Activated CD4-positive, alpha-beta memory T cell treated with anti-CD3 and anti-CD28 coated beads for 36 hours (primary cell): ENCODE results near the gene CEP41. TPM values are rescaled to one million over a fixed set of nuclear protein-coding genes. Genes with fewer than 3 reads are reported as not detected.

ENCODE experiments used
- CTCF ChIA-PET: fragments of 350-600 bp; sonication (Branson Sonifier 250); formaldehyde crosslinking; loops from one replicate; lab custom pipeline; 2021; ENCODE audit warnings: antibody characterized with exemption, inconsistent platforms; lab: Charles Lee
- POLR2A ChIA-PET: fragments of 350-600 bp; sonication (Branson Sonifier 250); formaldehyde crosslinking; loops from one replicate; lab custom pipeline; 2021; ENCODE audit warnings: antibody characterized with exemption; lab: Charles Lee
- DNase-seq: peaks from one replicate; pipeline ENCODE4 v3.0.0-alpha.2; 2020
- H3K27ac Mint-ChIP-seq: one replicate; pipeline ENCODE4 v1.8.0; 2021; ENCODE audit warnings: mixed read lengths
- H3K27me3 Mint-ChIP-seq: one replicate; pipeline ENCODE4 v1.8.0; 2021; ENCODE audit warnings: mixed read lengths
- H3K36me3 Mint-ChIP-seq: one replicate; pipeline ENCODE4 v1.8.0; 2021; ENCODE audit warnings: mixed read lengths
- H3K4me1 Mint-ChIP-seq: one replicate; pipeline ENCODE4 v1.8.0; 2021; ENCODE audit warnings: low read depth, mixed read lengths
- H3K4me3 Mint-ChIP-seq: one replicate; pipeline ENCODE4 v1.8.0; 2021; ENCODE audit warnings: mild to moderate bottlenecking, mixed read lengths
- H3K9me3 Mint-ChIP-seq: one replicate; pipeline ENCODE4 v1.8.0; 2021; ENCODE audit warnings: mixed read lengths
- intact Hi-C: fragments of 100-400 bp; cut with micrococcal nuclease; formaldehyde crosslinking; loops from one replicate; pipeline ENCODE4 v1.15.1; 2023
- total RNA-seq, 2 experiments: library from RNA; stranded (reverse); gene quantifications; one replicate each; pipeline ENCODE4 v1.2.3, GENCODE V29; 2021

CEP41 gene
- total RNA-seq, 2 experiments from 2014 or later: 14.0 to 16.4 TPM

DNA sequence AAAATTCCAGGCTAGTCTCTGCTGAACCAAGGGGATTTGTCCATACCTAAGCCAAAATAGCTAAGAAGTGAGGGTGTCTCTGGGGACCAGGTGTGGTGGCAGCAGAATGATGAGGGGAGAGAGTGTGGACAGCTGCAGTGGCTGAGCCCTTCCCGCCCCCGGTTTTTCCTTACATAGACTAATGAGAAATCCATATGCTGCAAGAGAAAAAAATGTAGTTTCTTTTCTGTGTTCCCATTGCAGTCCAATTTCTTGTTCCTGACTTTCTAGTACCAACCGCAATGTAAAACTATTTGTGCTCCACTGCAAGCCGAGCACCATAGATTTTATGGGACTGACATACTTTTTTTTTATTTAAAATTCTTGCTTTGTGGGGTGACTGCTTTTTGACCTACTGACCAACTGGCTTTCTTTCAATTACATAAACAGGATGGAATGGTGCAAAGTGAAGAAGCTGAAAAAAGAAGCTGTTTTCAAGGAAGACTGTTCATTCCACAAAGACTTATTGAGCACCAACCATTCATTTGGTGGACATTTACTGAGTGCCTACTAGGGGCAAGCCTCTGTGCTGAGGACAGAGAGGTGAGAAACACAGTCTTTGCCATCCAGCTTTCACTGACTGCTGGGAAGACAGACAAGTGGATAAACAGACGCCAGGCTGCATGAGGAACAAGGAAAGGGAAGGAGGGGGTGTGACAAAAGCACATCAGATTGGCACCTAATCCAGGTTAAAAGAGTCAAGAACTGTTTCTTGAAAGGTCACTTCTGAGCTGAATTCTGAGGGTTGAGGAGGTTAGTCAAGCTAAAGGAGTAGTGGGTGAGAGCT is 9.8 kb downstream of the CEP41 start:
- intact Hi-C loops: no loop called here
- POLR2A ChIA-PET: interaction anchor here (1.0 kb wide), 1 partner anchor 10 kb away, joined by 3 read pairs; the partner anchor contains the start of gene CEP41
- CTCF ChIA-PET: no interaction called here
- H3K27ac Mint-ChIP-seq: no peak overlapping the region
- H3K9me3 Mint-ChIP-seq: no peaks in the 10 kb centered on the region
- H3K36me3 Mint-ChIP-seq: peaks cover 1% of the 10 kb centered on the region
- no peak overlapping the region for H3K4me3 Mint-ChIP-seq
- no peak for DNase-seq
- H3K4me1 Mint-ChIP-seq: peaks cover 10% of the 10 kb centered on the region
- H3K27me3 Mint-ChIP-seq: no peaks in the 10 kb centered on the region

DNA sequence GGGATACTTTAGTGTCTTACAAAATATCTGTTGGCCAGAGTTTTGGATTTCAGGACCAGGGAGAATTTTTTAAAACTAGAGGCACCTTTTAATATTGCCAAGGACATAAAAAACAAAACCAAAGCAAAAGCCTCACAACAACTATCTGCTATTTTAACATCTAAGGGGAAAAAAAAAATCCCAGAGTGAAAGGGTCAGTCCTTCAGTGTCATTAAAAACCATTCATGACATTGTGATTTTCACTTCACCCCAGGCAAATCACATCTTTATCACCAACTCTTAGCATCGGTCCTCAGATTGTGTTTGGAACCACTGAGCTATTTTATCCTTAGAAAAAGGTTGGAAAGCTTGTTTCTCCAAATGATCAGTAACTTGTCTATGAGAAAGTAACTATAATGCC is 10.7 kb downstream of the CEP41 start:
- intact Hi-C loops: no loop called here
- ChIA-PET POLR2A (interaction anchor here (1.0 kb wide), 1 partner anchor 11 kb away, joined by 3 read pairs; the partner anchor contains the start of gene CEP41), CTCF (no interaction called here)
- Mint-ChIP-seq H3K4me3 (no peak overlapping the region), H3K4me1 (peaks cover 8% of the 10 kb centered on the region), H3K27me3 (no peaks in the 10 kb centered on the region), H3K27ac (no peak overlapping the region), H3K9me3 (no peaks in the 10 kb centered on the region), H3K36me3 (peaks cover 3% of the 10 kb centered on the region)
- DNase-seq: no peak

DNA sequence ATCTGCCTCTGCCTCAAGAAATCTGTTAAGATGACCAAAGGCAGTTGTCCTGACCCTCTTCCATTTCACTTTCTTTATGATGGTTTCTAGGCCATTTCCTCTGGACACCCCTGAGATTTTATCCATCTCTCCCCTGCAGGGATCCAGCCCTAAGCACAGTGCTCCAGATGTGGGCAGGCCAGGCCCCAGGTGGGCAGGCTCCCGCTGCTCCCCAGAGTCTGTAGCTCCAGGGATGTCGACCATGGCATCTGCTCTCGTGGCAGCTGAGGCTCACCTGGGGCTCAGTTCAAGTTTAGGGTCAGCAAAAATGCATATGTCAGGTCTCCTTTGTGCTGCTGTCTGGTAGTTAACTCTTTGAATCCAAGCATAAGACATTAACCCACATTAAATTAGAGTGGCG is 11.8 kb downstream of the CEP41 start:
- ChIA-PET POLR2A (no interaction called here), CTCF (interaction anchor here (0.6 kb wide), 1 partner anchor 478 kb away, joined by 4 read pairs; no protein-coding TSS in a partner anchor)
- Mint-ChIP-seq H3K4me3 (no peak overlapping the region), H3K9me3 (no peaks in the 10 kb centered on the region), H3K4me1 (peaks cover 5% of the 10 kb centered on the region), H3K27ac (no peak overlapping the region), H3K36me3 (peaks cover 3% of the 10 kb centered on the region), H3K27me3 (no peaks in the 10 kb centered on the region)
- intact Hi-C loops: no loop called here
- no peak for DNase-seq

DNA sequence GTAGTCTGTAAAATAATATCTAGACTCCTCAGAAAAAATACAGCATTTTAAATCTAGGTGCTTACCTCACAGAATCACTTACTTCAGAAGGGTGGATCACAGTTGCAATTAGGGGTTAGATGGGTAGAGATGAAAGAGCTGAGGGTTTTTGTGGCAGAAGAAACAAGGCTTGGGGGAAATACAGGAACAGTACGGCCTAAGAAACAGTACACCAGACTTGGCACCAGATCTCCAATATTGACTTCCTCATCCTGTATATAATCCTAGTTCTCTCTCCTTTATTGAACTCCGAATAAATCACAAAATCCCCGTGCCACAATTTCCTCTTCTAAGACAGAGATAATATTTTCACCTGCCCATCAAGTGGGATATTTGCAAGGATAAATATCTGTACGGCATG is 14.3 kb downstream of the CEP41 start:
- no peak overlapping the region for H3K4me3 Mint-ChIP-seq
- H3K27ac Mint-ChIP-seq: no peak overlapping the region
- DNase-seq: no peak
- H3K9me3 Mint-ChIP-seq: no peaks in the 10 kb centered on the region
- CTCF ChIA-PET: no interaction called here
- peaks cover 3% of the 10 kb centered on the region for H3K36me3 Mint-ChIP-seq
- peaks cover 12% of the 10 kb centered on the region for H3K4me1 Mint-ChIP-seq
- intact Hi-C loops: no loop called here
- H3K27me3 Mint-ChIP-seq: no peaks in the 10 kb centered on the region
- POLR2A ChIA-PET: no interaction called here

DNA sequence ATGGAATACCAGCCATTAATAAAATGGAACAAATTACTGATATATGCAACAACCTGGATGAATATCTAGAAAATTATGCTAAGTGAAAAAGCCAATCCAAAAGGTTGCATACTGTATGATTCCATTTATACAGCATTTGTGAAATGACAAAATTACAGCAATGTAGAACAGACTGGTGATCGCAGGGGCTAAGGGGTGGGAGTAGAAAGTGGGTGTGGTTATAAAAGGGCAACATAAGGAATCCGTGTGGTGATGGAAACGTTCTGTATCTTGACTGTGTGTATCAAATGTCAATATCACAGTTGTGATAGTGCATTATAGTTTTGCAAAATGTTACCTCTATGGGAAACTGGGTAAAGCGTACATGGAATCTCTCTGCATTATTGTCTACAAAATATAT is 15.0 kb downstream of the CEP41 start:
- no peak for DNase-seq
- no peaks in the 10 kb centered on the region for H3K27me3 Mint-ChIP-seq
- intact Hi-C loops: no loop called here
- ChIA-PET CTCF (no interaction called here), POLR2A (no interaction called here)
- no peak overlapping the region for H3K4me3 Mint-ChIP-seq
- peaks cover 3% of the 10 kb centered on the region for H3K36me3 Mint-ChIP-seq
- H3K4me1 Mint-ChIP-seq: peaks cover 15% of the 10 kb centered on the region
- no peak overlapping the region for H3K27ac Mint-ChIP-seq
- no peaks in the 10 kb centered on the region for H3K9me3 Mint-ChIP-seq

DNA sequence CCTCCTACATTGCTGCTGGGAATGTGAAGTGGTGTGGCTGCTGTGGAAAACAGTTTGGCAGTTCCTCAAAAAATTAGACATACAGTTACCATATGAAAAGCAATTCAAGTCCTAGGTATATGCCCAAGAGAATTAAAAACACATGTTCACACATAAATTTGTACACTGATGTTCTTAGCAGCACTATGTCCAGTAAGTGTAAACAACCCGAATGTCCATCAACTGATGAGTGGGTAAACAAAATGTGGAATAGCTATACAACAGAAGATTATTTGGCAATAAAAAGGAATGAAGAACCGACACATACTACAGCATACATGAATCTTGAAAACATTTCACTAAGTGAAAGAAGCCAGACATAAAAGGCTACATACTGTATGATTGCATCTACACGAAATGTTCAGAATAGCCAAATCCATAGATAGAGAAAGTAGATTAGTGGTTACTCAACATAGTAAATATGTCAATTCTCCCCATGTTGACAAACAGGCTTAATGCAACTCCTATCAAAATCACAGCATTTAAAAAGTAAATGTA is 17.2 kb downstream of the CEP41 start:
- H3K9me3 Mint-ChIP-seq: no peaks in the 10 kb centered on the region
- ChIA-PET POLR2A (no interaction called here), CTCF (interaction anchor here (0.8 kb wide), 1 partner anchor 335 kb away, joined by 3 read pairs; no protein-coding TSS in a partner anchor)
- no peak overlapping the region for H3K27ac Mint-ChIP-seq
- intact Hi-C loops: no loop called here
- no peak overlapping the region for H3K4me3 Mint-ChIP-seq
- peaks cover 20% of the 10 kb centered on the region for H3K4me1 Mint-ChIP-seq
- no peaks in the 10 kb centered on the region for H3K27me3 Mint-ChIP-seq
- peaks cover 2% of the 10 kb centered on the region for H3K36me3 Mint-ChIP-seq
- DNase-seq: no peak

DNA sequence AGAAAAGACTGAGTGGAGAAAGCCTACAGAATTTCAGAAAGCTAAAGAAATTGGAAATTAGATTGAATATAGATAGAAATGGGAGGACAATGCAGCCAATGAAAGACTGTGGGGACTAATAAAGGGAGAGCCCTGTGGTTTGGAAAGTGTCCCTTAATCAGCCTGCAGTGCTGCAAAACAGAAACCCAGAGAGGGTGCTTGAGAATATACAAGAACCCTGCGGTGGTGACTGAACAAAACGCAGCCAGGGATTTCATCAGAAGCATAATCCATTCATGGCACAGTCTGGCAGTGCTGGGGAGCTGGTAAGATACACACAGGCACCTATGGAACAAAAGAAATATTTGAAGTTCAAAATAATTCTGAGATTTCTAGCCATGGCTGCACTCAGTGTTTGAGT is 19.1 kb downstream of the CEP41 start:
- no peaks in the 10 kb centered on the region for H3K27me3 Mint-ChIP-seq
- H3K4me3 Mint-ChIP-seq: no peak overlapping the region
- peaks cover 2% of the 10 kb centered on the region for H3K36me3 Mint-ChIP-seq
- no peak overlapping the region for H3K27ac Mint-ChIP-seq
- peak; percentile 28 for DNase-seq
- peaks cover 34% of the 10 kb centered on the region for H3K4me1 Mint-ChIP-seq
- CTCF ChIA-PET: no interaction called here
- H3K9me3 Mint-ChIP-seq: no peaks in the 10 kb centered on the region
- intact Hi-C loops: no loop called here
- POLR2A ChIA-PET: no interaction called here

DNA sequence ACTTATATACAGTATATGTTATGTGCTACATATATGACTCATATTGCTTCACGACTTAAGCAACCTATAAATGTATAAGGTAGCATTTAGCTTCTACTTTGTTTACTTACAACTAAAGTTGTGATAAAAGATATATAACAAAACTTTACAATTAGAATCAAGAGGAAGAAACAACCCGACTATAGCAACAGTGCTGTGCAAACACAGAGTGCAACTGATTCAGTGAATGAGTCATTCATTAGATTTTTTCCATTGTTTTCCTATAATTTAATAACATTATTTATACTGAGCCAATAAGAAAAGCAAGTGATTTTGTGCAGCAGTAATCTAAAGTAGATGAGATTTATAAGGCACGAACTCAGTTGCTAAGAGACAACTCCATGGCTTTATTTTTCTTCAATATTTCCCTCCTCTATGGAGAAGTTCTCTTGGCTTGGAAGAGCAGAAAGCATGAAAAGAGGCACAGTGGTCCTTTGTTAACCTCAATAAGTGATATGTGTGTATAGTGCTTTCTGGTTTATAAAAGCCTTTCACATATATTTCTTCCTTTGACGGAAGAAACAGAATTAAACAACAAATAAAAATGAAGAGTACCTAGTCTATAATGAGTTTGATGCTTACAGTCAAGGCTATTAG is 19.8 kb downstream of the CEP41 start:
- intact Hi-C loops: no loop called here
- no peaks in the 10 kb centered on the region for H3K27me3 Mint-ChIP-seq
- H3K9me3 Mint-ChIP-seq: no peaks in the 10 kb centered on the region
- peaks cover 2% of the 10 kb centered on the region for H3K36me3 Mint-ChIP-seq
- ChIA-PET CTCF (no interaction called here), POLR2A (no interaction called here)
- no peak overlapping the region for H3K4me3 Mint-ChIP-seq
- peaks cover 37% of the 10 kb centered on the region for H3K4me1 Mint-ChIP-seq
- no peak for DNase-seq
- no peak overlapping the region for H3K27ac Mint-ChIP-seq

DNA sequence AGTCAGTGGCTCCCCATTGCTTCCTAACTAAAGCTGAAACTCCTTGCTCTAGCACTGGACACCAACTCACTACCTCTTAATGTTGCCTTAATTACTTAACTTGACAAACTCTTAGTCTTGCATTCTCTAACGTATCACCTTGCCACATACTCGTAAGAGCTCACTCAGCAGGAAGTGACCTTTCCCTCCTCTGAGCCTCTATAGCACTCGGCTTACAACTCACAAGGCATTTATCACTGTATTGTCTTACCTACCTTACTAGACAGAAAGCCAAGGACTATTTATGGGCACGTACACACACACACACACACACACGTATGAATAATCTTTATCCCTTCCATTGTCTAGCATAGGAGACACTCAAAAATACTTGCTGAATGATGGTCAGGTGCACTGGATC is 21.2 kb downstream of the CEP41 start:
- Mint-ChIP-seq H3K9me3 (no peaks in the 10 kb centered on the region), H3K27ac (no peak overlapping the region), H3K4me3 (no peak overlapping the region), H3K4me1 (peaks cover 46% of the 10 kb centered on the region), H3K27me3 (no peaks in the 10 kb centered on the region), H3K36me3 (no peaks in the 10 kb centered on the region)
- DNase-seq: no peak
- ChIA-PET POLR2A (no interaction called here), CTCF (no interaction called here)
- intact Hi-C loops: loop anchor here (10.0 kb wide), 1 partner anchor 175 kb away; no protein-coding TSS in a partner anchor

DNA sequence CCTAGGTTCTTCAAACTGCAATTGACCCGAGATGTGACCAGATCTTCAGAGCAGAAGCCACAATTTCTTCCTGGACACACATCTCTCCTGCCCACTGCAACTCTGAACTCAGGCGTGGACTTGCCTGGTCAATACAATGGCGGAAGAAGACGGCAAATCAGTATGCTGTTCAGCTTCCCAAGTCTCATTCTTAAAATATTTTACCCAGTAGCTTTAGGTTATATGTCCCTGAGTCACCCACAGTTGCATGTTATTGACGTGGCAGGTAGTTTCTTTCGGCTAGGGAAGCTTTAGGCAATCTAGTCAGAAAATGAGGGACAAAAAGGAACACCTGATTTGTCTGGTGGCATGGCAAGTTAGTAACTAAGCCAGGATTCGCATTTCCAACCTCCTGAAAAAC is 22.5 kb downstream of the CEP41 start:
- Mint-ChIP-seq H3K36me3 (no peaks in the 10 kb centered on the region), H3K4me3 (no peak overlapping the region), H3K4me1 (peaks cover 46% of the 10 kb centered on the region), H3K27ac (no peak overlapping the region), H3K9me3 (no peaks in the 10 kb centered on the region), H3K27me3 (no peaks in the 10 kb centered on the region)
- ChIA-PET CTCF (no interaction called here), POLR2A (no interaction called here)
- intact Hi-C loops: loop anchor here (10.0 kb wide), 1 partner anchor 174 kb away; no protein-coding TSS in a partner anchor
- no peak for DNase-seq

DNA sequence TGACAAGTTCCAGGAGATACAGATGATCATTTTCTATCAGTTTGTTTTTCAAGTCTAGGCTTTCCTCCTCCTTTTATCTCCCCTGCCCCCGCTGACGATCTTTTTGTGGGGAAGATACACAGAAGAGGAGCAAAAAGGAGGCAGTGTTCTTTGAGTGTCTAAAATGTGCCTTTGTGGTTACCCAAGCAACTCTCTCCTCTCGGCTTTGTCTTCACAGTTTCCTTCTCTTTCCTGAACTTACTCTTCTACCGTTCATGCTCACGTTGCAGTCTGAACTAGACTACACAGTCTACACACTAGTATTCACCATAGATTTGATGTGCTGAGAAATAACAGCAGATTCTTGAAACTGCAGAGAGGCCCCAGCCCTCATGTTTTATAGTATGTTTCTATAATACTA is 23.6 kb downstream of the CEP41 start:
- H3K4me3 Mint-ChIP-seq: no peak overlapping the region
- H3K27ac Mint-ChIP-seq: peak overlapping the region; percentile 43
- DNase-seq: peak; percentile 31
- ChIA-PET CTCF (no interaction called here), POLR2A (no interaction called here)
- H3K27me3 Mint-ChIP-seq: no peaks in the 10 kb centered on the region
- no peaks in the 10 kb centered on the region for H3K9me3 Mint-ChIP-seq
- intact Hi-C loops: loop anchor here (2.0 to 10.0 kb wide), 2 partner anchors 54 to 172 kb away; no protein-coding TSS in a partner anchor
- peaks cover 45% of the 10 kb centered on the region for H3K4me1 Mint-ChIP-seq
- H3K36me3 Mint-ChIP-seq: no peaks in the 10 kb centered on the region

DNA sequence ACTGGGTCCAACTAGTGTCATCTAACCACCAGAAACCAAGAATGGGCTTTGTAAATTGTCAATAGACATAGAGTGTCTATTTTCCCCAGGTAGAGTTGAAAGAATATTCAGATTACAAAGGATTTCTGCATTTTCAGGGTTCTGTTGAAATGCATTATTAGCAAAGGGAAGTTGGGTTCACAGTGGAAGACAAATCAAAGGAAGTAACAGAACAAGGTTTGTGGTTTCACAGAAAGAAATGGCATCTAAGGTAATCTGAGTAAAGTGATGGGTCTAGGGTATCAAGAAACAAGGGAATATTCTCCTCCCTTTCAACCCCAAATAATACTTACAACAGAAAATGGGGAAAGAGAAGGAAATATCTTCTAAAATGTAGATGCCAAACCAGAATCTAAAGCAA is 25.8 kb downstream of the CEP41 start:
- ChIA-PET CTCF (no interaction called here), POLR2A (no interaction called here)
- intact Hi-C loops: loop anchor here (2.0 to 10.0 kb wide), 2 partner anchors 20 to 170 kb away; no protein-coding TSS in a partner anchor
- no peaks in the 10 kb centered on the region for H3K9me3 Mint-ChIP-seq
- no peak overlapping the region for H3K27ac Mint-ChIP-seq
- no peaks in the 10 kb centered on the region for H3K36me3 Mint-ChIP-seq
- H3K4me3 Mint-ChIP-seq: no peak overlapping the region
- no peak for DNase-seq
- H3K4me1 Mint-ChIP-seq: peaks cover 37% of the 10 kb centered on the region
- no peaks in the 10 kb centered on the region for H3K27me3 Mint-ChIP-seq
